Glutamatergic neuron (in vitro differentiated cells): ENCODE data around the gene GP1BB. TPM values are rescaled to one million over a fixed set of nuclear protein-coding genes. Genes with fewer than 3 reads are reported as not detected.

Experiments used
- DNase-seq: peaks from one replicate; pipeline ENCODE4 v3.0.0; 2022
- H3K27ac Mint-ChIP-seq: one replicate; pipeline ENCODE4 v1.8.0; 2020; ENCODE audit warnings: mild to moderate bottlenecking, mixed read lengths, inconsistent platforms; ENCODE audit not compliant: unreplicated experiment
- H3K27me3 Mint-ChIP-seq: one replicate; pipeline ENCODE4 v1.8.0; 2020; ENCODE audit warnings: mild to moderate bottlenecking, moderate library complexity, mixed read lengths, inconsistent platforms; ENCODE audit not compliant: unreplicated experiment
- H3K36me3 Mint-ChIP-seq: one replicate; pipeline ENCODE4 v1.8.0; 2020; ENCODE audit warnings: mild to moderate bottlenecking, mixed read lengths, inconsistent platforms; ENCODE audit not compliant: unreplicated experiment
- H3K4me1 Mint-ChIP-seq: one replicate; pipeline ENCODE4 v1.8.0; 2020; ENCODE audit warnings: mild to moderate bottlenecking, low read depth, mixed read lengths, inconsistent platforms; ENCODE audit not compliant: unreplicated experiment
- H3K4me3 Mint-ChIP-seq: one replicate; pipeline ENCODE4 v1.8.0; 2020; ENCODE audit warnings: mild to moderate bottlenecking, mixed read lengths, inconsistent platforms; ENCODE audit not compliant: unreplicated experiment
- H3K9me3 Mint-ChIP-seq: one replicate; pipeline ENCODE4 v1.8.0; 2020; ENCODE audit warnings: mild to moderate bottlenecking, moderate library complexity, mixed read lengths, inconsistent platforms; ENCODE audit not compliant: unreplicated experiment
- CTCF ChIP-seq: fragments of 200-600 bp; sonication (generic); IDR thresholded peaks from one replicate; pipeline ENCODE4 v1.5.0; 2021; ENCODE audit not compliant: partially characterized antibody, unreplicated experiment
- total RNA-seq: library from RNA; stranded (reverse); fragmentation: NEBNext Ultra II Directional; extraction: Animal tissue kit (Norgen Biotek cat#: 25700); gene quantifications from one replicate; pipeline ENCODE4 v1.2.1, GENCODE V29; 2021; ENCODE audit not compliant: unreplicated experiment

GP1BB gene
- total RNA-seq, 1 donor from 2014 or later: 8.3 TPM

DNA sequence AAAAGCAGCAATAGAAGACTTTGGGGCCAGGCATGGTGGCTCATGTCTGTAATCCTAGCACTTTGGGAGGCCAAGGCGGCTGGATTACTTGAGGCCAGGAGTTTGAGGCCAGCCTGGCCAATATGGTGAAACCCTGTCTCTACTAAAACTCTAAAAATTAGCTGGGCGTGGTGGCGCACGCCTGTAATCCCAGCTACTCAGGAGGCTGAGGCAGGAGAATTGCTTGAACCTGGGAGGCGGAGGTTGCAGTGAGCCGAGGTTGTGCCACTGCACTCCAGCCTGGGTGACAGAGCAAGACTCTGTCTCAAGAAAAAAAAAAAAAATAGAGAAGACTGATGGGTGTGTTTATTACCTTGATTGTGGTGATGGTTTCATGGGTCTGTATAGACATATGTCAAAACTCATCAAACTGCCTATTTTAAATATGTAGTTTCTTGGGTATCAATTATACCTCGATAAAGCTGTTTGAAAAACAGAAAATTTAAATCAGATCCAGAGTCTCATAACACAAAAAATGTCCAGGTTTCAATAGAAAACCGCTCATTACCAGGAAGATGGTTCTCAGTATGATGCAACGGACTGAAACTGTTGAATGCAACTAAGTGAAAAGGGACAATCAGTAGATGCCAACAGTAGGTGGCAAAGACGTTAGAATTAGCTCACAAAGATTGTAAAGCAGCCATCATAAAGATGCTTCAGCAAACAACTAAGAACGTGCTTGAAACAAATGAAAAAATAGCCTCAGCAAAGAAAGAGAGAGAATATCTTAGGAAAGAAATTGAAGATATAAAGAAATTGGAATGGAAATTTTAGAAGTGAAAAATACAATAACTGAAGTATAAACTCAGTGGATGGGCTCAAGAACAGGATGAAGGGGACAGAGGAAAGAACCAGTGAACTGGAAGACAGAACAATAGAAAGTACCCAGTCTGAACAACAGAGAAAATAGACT lies 42.2 kb upstream of the GP1BB start:
- H3K27ac Mint-ChIP-seq: no peak overlapping the region
- no peak overlapping the region for H3K4me3 Mint-ChIP-seq

GRCh38 chr22:19681863-19682245 lies 41.5 kb upstream of the GP1BB start:
- no peak for TF ChIP-seq CTCF
- H3K36me3 Mint-ChIP-seq: peaks cover 4% of the 10 kb centered on the region
- peaks cover 3% of the 10 kb centered on the region for H3K9me3 Mint-ChIP-seq
- no peak for DNase-seq
- H3K27me3 Mint-ChIP-seq: peaks cover 4% of the 10 kb centered on the region
- H3K4me1 Mint-ChIP-seq: peaks cover 10% of the 10 kb centered on the region
- no peak overlapping the region for H3K4me3 Mint-ChIP-seq
- H3K27ac Mint-ChIP-seq: no peak overlapping the region

More for the DNA sequence above, 42.2 kb upstream of the GP1BB start:
- Mint-ChIP-seq H3K27me3 (peaks cover 3% of the 10 kb centered on the region), H3K9me3 (peaks cover 1% of the 10 kb centered on the region), H3K4me1 (peaks cover 8% of the 10 kb centered on the region), H3K36me3 (peaks cover 1% of the 10 kb centered on the region)
- no peak for DNase-seq
- no peak for TF ChIP-seq CTCF

GRCh38 chr22:19686946-19687345 lies 36.4 kb upstream of the GP1BB start:
- no peak overlapping the region for H3K4me3 Mint-ChIP-seq
- peaks cover 4% of the 10 kb centered on the region for H3K36me3 Mint-ChIP-seq
- no peak for TF ChIP-seq CTCF
- DNase-seq: no peak
- H3K27ac Mint-ChIP-seq: no peak overlapping the region
- peaks cover 5% of the 10 kb centered on the region for H3K27me3 Mint-ChIP-seq
- H3K9me3 Mint-ChIP-seq: peaks cover 2% of the 10 kb centered on the region
- peaks cover 2% of the 10 kb centered on the region for H3K4me1 Mint-ChIP-seq

DNA sequence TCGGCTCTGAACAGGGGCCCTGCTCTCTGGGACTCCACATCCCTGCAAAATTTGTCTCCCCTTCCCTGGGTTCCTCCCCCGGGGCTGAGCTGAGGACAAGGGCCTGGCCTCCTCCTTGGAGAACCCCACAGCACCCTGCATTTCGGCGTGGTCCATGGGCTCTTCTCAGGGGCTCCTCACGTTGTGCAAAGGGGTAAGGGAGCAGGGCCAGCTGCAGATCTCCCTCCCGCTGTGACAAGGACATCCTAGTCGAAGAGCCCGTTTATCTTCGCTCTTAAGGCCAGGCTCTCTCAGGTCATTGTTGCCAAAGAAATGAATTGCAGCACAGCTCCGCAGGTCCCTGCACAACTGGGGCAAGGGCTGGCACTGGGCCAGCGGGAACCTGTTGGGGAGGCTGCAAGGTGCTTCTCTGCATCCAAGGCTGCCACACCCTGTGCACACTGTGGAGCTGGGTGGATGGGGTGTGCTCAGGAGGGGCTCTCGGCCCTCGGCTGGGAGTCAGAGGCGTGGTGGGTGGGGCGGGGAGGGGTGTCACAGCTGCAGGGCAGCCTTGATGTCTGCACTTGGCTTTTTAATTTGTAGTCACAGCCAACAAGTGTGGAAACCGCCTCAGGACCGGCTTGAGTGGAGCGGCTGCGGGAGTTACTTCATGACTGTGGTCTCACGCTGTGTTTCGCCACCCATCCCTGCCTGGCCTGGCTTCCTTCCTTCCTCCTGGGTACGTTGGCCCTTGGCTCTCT lies 35.6 kb upstream of the GP1BB start:
- Mint-ChIP-seq H3K4me1 (peaks cover 2% of the 10 kb centered on the region), H3K27me3 (peaks cover 5% of the 10 kb centered on the region), H3K9me3 (peaks cover 2% of the 10 kb centered on the region), H3K36me3 (peaks cover 4% of the 10 kb centered on the region), H3K27ac (no peak overlapping the region), H3K4me3 (no peak overlapping the region)
- TF ChIP-seq CTCF: no peak
- DNase-seq: no peak
